HG03565 (cell line): Measurements from ENCODE around the gene RFNG.
A peak's percentile ranks its signal among the peaks of the same experiment; 100 is the strongest.

ENCODE experiments used
- ATAC-seq: cut with Tn5 transposase; IDR thresholded peaks from one replicate; pipeline ENCODE4 v1.9.1; 2021; ENCODE audit warnings: mild to moderate bottlenecking, moderate library complexity; ENCODE audit not compliant: unreplicated experiment

The RFNG gene

GRCh38 chr17:82078433-82078832 is 26.8 kb upstream of the RFNG start:
- ATAC-seq: no peak

GRCh38 chr17:82077617-82078358 is 26.2 kb upstream of the RFNG start:
- no peak for ATAC-seq

- ATAC-seq: no peak
Measured at GRCh38 chr17:82076785-82077591, 25.4 kb upstream of the RFNG start.

GRCh38 chr17:82076018-82076784 is 24.6 kb upstream of the RFNG start:
- ATAC-seq: no peak

- no peak for ATAC-seq
Measured at GRCh38 chr17:82073446-82073845, 21.8 kb upstream of the RFNG start.

- ATAC-seq: no peak
Measured at GRCh38 chr17:82072827-82073226, 21.2 kb upstream of the RFNG start.

- ATAC-seq: no peak
Measured at GRCh38 chr17:82070611-82071010, 19.0 kb upstream of the RFNG start.

DNA sequence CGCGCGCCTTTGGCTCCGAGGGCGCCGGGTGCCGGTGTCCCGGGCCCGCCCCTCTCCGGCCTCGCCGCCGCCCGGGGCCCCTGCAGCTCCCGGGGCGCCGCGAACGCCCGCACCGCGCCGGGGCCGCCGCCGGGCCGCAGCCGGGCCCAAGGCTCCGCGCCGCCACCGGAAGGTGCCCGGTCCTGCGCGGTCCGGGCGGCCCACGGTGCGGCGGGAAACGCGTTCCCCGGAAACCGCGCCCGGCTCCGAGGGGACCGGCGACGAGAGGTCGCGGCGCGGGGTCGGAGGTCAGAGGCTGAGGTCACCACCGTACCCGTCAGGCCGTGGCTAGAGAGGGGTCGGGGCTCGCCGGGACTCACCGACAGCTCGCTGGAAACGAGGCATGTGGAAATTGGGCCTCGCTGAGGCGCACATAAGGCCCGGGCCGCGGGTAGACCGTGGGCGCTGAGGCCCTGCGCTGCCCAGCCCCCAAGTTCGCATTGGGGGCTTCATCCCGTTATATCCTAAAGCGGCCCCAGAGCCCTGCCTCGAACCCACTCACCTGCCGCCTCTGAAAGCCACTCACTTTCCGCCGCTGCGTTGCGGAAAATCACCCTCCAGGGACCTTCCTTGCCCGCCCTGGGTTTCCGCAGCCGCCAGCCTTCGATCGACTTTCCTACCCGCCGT is 14.2 kb upstream of the RFNG start, which contains the start of gene DUS1L:
TSS of gene DUS1L (minus strand) at position 167 of the 666 bp plus-strand sequence. CDS start 745 bp downstream, outside the sequence.
- ATAC-seq: peak; percentile 61

DNA sequence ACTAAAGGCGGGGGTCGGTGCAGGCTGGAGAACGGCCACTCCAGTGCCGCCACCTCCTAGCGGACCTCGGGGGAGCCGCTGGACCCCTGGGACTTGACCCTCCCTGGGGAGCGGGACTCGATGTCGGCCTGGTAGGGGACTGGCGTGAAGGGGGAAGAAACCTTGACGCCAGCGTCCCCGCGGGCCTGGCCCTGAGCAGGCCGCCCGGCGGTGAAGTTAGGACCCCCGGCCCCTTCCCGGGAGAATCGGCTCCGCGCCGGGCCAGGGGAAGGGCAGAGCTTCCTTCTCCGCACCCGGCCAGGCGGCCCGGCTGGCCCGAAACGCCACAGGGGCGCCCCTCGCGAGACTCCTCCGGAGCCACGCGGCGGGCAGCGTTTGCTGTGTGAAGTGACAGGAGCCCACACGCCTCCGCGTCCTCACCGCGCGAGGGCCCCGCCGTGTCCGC is 13.6 kb upstream of the RFNG start:
- peak; percentile 27 for ATAC-seq

DNA sequence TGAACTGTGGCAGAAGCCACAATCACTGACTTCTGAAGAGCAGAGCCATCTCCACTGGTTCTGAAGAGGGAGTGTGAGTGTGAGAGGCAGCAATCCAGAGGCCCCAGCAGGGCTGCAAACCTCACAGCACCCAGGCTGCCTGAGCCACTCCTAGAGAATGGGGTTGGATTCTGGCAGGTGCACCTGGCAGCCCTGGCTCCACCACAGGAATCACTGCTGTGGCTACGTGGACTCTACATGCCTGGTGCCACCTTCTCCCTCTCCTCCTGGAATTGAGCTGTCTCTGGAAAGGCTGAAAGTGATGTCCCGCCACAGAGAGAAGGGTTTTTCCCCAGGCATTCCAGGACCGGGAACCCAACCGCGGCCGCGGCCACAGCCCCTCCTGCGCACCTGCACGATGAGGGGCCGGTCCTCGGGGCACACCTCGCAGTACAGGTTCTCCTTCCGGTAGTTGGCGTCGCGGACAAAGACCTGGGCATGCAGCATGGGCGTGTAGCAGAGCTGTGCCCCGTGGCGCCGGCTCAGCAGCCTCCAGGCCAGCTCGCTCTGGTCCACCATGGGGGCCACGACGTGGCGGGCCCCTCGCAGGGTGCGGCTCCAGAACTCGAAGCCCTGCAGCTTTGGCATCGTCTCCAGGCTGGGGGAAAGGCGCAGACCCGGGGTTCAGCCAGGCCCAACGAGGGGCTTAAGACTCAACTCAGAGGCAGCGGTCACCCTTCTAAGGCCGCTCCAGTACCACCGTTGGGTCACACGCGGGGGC is 13.0 kb upstream of the RFNG start:
- no peak for ATAC-seq

GRCh38 chr17:82063424-82064415 is 12.1 kb upstream of the RFNG start:
- no peak for ATAC-seq

GRCh38 chr17:82062984-82063368 is 11.4 kb upstream of the RFNG start:
- ATAC-seq: no peak

- no peak for ATAC-seq
Measured at GRCh38 chr17:82062076-82062983, 10.7 kb upstream of the RFNG start.

DNA sequence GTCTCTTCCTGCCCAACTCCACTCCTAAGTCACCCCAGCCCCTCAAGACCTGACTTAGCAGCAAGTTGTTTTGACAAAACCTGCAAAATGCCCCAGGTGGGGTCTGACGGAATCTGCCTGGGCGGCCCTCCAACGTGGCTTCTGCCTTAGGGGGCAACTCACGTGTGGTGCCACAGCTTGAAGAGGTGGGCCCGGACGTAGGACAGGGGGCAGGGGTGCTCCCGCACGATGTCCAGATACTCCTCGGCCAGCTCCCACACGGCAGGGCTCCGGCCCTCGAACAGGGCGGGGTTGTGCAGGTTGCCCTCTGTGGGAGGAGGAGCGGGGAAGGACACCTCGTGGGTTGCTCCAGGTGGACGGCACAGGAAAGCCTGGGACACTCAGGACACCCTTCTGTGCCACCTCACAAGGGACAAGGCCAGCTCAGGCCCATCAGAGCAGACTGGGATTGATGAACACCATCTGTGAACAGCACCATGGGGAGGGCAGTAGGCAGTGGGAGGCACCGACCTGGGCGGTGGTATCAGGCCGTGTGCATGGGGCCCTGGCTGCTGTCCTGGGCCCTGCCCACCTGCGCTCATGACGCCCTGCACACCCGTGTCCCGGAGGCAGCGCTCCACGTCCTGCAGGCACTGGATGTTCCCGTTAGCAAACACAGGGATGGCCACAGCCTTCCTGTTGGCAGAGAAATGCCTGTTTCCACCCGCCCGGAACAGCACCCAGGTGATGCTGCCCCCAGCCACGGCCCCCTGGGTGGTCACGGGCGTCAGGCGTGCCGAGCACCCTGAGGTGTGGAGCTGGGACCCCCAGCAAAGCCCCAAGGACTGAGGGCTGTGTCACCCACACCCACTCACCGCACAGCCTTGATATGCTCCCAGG is 9.7 kb upstream of the RFNG start:
- no peak for ATAC-seq

DNA sequence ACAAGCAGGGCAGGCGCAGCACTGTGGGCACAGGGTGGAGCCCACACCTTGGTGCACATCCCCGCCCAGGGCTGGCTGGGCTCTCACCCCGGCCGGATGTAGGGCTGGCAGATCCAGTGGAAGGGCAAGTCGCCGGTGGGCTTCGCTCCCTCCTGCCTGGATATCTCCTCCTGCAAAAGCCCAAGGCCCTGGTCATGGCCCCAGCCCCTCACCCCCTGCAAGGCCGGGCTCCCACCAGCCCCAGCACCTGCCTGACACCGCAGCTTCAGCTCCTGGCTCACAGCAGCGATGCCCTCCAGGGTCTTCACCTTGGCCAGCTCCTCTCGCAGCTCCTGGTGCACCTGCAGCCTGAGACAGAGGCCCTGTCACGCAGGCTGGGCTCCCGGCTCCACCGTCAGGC is 9.0 kb upstream of the RFNG start:
- no peak for ATAC-seq

DNA sequence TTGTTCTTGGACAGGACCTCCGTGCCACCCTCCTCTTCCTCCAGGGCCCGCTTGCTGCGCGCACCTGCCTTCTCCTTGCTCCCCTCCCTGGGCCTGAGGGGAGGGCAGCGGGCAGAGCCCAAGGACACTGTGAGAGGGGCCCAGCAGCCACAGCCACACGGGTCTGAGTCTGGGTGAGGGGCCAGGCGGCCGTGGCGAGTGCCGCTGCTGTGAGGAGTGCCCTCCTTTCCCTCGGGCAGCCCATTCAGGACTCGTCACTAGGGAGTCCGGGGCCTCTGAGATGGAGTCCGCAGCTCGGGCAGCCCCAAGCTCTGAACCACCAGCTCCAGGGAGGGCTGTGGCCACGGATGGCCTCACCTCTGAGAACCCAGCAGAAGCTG is 8.4 kb upstream of the RFNG start:
- no peak for ATAC-seq
